PC-3 (cell line): ENCODE data around the gene PRDM2. TPM values are rescaled to one million over a fixed set of nuclear protein-coding genes. Genes with fewer than 3 reads are reported as not detected.

ENCODE experiments used
- ATAC-seq: fragments of 200-7000 bp; cut with Tn5 transposase; 2 replicates; pipeline ENCODE4 v1.9.1; 2020; ENCODE audit warnings: mild to moderate bottlenecking, moderate library complexity
- BruUV-seq: library from RNA; stranded (reverse); fragments of 400-500 nt; replicated peaks from 2 replicates; lab custom pipeline; 2021; lab: Mats Ljungman, UMichigan
- CTCF ChIA-PET: fragments of 300-600 bp; sonication (Branson Sonifier 250); formaldehyde crosslinking; loops from one replicate; lab custom pipeline; 2022; ENCODE audit warnings: antibody characterized with exemption; lab: Charles Lee
- POLR2A ChIA-PET: fragments of 300-600 bp; sonication (Branson Sonifier 250); formaldehyde crosslinking; loops from one replicate; lab custom pipeline; 2022; ENCODE audit warnings: antibody characterized with exemption; ENCODE audit not compliant: unreplicated experiment; lab: Charles Lee
- DNase-seq: peaks from one replicate; pipeline ENCODE4 v3.0.0-alpha.2; 2015
- H2AFZ ChIP-seq: fragments of 300-600 bp; sonication (generic); 2 replicates; pipeline ENCODE4 v1.6.0; 2016; ENCODE audit warnings: antibody characterized with exemption, low read length
- H3F3A ChIP-seq: fragments of 300-600 bp; sonication (generic); one replicate; pipeline ENCODE4 v1.6.0; 2017; ENCODE audit warnings: antibody characterized with exemption, low read length, control low read depth, mild to moderate bottlenecking; ENCODE audit not compliant: unreplicated experiment
- H3K27ac ChIP-seq: fragments of 300-600 bp; sonication (generic); 2 replicates; pipeline ENCODE4 v1.5.1; 2016; ENCODE audit warnings: mild to moderate bottlenecking, low read length
- H3K27me3 ChIP-seq: fragments of 300-600 bp; sonication (generic); 2 replicates; pipeline ENCODE4 v1.6.1; 2016; ENCODE audit warnings: low read length, mixed read lengths
- H3K36me3 ChIP-seq: fragments of 300-600 bp; sonication (generic); 2 replicates; pipeline ENCODE4 v1.6.1; 2016; ENCODE audit warnings: low read depth, mixed run types, low read length, mixed read lengths
- H3K4me1 ChIP-seq: fragments of 300-600 bp; sonication (generic); 2 replicates; pipeline ENCODE4 v1.5.1; 2016; ENCODE audit warnings: low read length; ENCODE audit not compliant: insufficient read depth
- H3K4me2 ChIP-seq: fragments of 300-600 bp; sonication (generic); 2 replicates; pipeline ENCODE4 v1.6.0; 2016; ENCODE audit warnings: low read length
- H3K4me3 ChIP-seq: fragments of 300-600 bp; sonication (generic); 2 replicates; pipeline ENCODE4 v1.5.1; 2016; ENCODE audit warnings: mild to moderate bottlenecking, low read length, mixed read lengths
- H3K79me2 ChIP-seq: fragments of 300-600 bp; sonication (generic); 2 replicates; pipeline ENCODE4 v1.6.1; 2017; ENCODE audit warnings: low read length, mixed read lengths
- H3K9ac ChIP-seq: fragments of 300-600 bp; sonication (generic); 2 replicates; pipeline ENCODE4 v1.6.0; 2016; ENCODE audit warnings: mild to moderate bottlenecking, low read length
- H3K9me2 ChIP-seq: fragments of 300-600 bp; sonication (generic); replicated peaks from 2 replicates; pipeline ENCODE4 v1.6.1; 2016; ENCODE audit warnings: mixed run types, low read length, mixed read lengths
- H3K9me3 ChIP-seq: fragments of 300-600 bp; sonication (generic); 2 replicates; pipeline ENCODE4 v1.6.1; 2016; ENCODE audit warnings: low read length, mixed read lengths
- H4K20me1 ChIP-seq: fragments of 300-600 bp; sonication (generic); 2 replicates; pipeline ENCODE4 v1.6.1; 2016; ENCODE audit warnings: low read length, mixed read lengths
- EZH2 ChIP-seq: fragments of 300-600 bp; sonication (generic); IDR thresholded peaks from one replicate; pipeline ENCODE4 v1.6.1; 2017; ENCODE audit warnings: antibody characterized with exemption, mild to moderate bottlenecking, low read length; ENCODE audit not compliant: unreplicated experiment
- EZH2phosphoT487 ChIP-seq: fragments of 300-600 bp; sonication (generic); IDR thresholded peaks from 2 replicates; pipeline ENCODE4 v1.6.1; 2018; ENCODE audit warnings: mild to moderate bottlenecking, antibody characterized with exemption, low read length, borderline replicate concordance
- intact Hi-C: fragments of 100-400 bp; cut with micrococcal nuclease; formaldehyde crosslinking; loops from 2 replicates; pipeline ENCODE4 v1.9.0; 2023
- total RNA-seq: library from RNA; depleted of rRNA; stranded (reverse); fragments of >200 nt; gene quantifications from 2 replicates; pipeline ENCODE4 v1.2.3, GENCODE V29; 2014
- TF ChIP-seq, protein P1 (sequence below): fragments of 300-600 bp; sonication (generic); conservative IDR thresholded peaks from 2 replicates; pipeline ENCODE4 v1.5.1; 2017; ENCODE audit warnings: antibody characterized with exemption, low read depth, mild to moderate bottlenecking, low read length

Gene PRDM2
- total RNA-seq, 1 experiment from 2014 or later, result 9.4 TPM

DNA sequence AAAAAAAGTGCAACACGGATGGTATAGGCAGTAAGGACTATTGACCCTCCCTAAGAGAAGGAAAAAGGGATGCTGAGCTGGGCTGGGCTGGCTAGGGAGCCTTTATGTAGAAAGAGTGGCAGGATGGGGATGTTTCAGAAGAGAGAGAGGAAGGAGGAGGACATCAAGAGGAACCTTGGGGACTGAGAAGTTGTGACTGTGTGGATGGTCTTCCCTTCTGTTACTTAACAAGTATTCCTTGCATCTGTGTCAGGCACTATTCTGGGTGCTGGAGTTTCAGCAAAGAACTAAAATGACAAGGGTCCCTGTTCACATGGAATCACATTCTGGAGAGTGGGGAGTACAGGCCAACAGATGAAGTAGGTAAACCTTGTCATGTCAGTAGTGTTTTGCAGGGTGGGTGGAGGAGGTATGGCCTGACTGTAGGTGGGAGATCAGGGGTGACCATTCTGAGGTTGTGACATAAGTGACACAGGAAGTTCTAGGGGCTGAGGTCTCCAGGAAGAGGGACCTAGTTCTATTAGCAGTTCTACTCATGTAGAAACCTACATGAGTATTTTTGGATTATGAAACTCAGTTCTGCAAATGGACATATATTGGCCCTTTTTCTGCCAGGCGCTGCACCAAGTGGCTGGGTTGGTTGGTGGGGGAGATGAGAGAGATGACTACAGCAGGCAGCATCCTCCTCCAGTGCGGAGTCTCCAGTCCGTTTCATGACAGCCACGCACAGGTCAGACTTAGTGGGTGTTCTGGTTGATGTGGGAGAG is 53.8 kb downstream of the PRDM2 start:
- intact Hi-C loops, result no loop called here
- H3K9ac ChIP-seq, result no peak overlapping the region
- ChIA-PET POLR2A (no interaction called here), CTCF (no interaction called here)
- peaks cover 37% of the 10 kb centered on the region for H3K4me1 ChIP-seq
- H3K9me2 ChIP-seq, result no peaks in the 10 kb centered on the region
- peaks cover 94% of the 10 kb centered on the region for H3K79me2 ChIP-seq
- no peak overlapping the region for H3K4me3 ChIP-seq
- BruUV-seq, result no TSS peak
- no peak overlapping the region for H3K27ac ChIP-seq
- no peaks in the 10 kb centered on the region for H3K9me3 ChIP-seq
- no peak for DNase-seq
- ATAC-seq, result no peak
- H3F3A ChIP-seq, result no peaks in the 10 kb centered on the region
- H2AFZ ChIP-seq, result no peak overlapping the region
- no peaks in the 10 kb centered on the region for H3K36me3 ChIP-seq
- no peaks in the 10 kb centered on the region for H3K27me3 ChIP-seq
- TF ChIP-seq EZH2phosphoT487 (no peak), EZH2 (no peak)
- TF ChIP-seq, protein P1, sequence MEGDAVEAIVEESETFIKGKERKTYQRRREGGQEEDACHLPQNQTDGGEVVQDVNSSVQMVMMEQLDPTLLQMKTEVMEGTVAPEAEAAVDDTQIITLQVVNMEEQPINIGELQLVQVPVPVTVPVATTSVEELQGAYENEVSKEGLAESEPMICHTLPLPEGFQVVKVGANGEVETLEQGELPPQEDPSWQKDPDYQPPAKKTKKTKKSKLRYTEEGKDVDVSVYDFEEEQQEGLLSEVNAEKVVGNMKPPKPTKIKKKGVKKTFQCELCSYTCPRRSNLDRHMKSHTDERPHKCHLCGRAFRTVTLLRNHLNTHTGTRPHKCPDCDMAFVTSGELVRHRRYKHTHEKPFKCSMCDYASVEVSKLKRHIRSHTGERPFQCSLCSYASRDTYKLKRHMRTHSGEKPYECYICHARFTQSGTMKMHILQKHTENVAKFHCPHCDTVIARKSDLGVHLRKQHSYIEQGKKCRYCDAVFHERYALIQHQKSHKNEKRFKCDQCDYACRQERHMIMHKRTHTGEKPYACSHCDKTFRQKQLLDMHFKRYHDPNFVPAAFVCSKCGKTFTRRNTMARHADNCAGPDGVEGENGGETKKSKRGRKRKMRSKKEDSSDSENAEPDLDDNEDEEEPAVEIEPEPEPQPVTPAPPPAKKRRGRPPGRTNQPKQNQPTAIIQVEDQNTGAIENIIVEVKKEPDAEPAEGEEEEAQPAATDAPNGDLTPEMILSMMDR, result no peak
- H4K20me1 ChIP-seq, result peaks cover 57% of the 10 kb centered on the region
- no peak overlapping the region for H3K4me2 ChIP-seq

DNA sequence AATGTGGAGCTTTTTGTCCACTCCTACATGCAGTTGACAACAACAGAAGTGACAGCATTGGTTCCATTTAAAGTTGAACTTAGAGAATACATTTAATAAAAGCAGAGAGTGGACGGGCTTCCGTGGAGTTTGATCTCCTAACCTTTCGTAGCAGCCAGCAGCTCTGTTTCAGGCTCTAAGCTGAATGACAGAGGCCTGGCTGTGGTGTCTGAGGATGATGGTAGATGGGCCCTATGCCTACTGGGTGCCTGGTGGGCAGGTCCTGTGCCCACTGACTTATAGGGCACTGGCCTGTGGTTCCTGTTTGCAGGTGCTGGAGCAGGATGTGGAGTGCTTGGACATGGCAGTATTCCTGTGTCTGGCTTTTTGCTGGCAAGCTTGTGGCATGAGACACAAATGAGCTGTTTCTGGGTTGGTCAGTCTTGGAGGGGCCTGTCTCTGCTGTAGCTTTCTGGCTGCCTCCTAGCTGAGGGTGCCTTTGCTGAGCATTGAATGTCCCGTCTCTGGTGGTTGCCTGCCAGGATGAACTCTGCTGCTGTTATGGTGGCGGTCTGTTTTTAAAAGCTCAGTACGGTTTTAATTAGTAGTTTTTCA is 54.6 kb downstream of the PRDM2 start:
- ATAC-seq, result no peak
- POLR2A ChIA-PET, result no interaction called here

More for the DNA sequence above, 54.6 kb downstream of the PRDM2 start:
- H3K27ac ChIP-seq, result no peak overlapping the region
- H2AFZ ChIP-seq, result no peak overlapping the region
- H3K9me3 ChIP-seq, result no peaks in the 10 kb centered on the region
- no peaks in the 10 kb centered on the region for H3K36me3 ChIP-seq
- no TSS peak for BruUV-seq
- intact Hi-C loops, result no loop called here
- no peak overlapping the region for H3K4me3 ChIP-seq
- no peak overlapping the region for H3K9ac ChIP-seq
- H3K4me1 ChIP-seq, result peaks cover 43% of the 10 kb centered on the region
- TF ChIP-seq EZH2 (no peak), EZH2phosphoT487 (no peak)
- TF ChIP-seq, protein P1, result no peak
- peaks cover 60% of the 10 kb centered on the region for H4K20me1 ChIP-seq
- CTCF ChIA-PET, result no interaction called here
- H3F3A ChIP-seq, result no peaks in the 10 kb centered on the region
- H3K9me2 ChIP-seq, result no peaks in the 10 kb centered on the region
- DNase-seq, result peak; percentile 10
- H3K79me2 ChIP-seq, result peaks cover 100% of the 10 kb centered on the region
- no peaks in the 10 kb centered on the region for H3K27me3 ChIP-seq
- H3K4me2 ChIP-seq, result no peak overlapping the region
